GM06990 (cell line): ENCODE results near the gene CFAP251.

Experiments used
- DNase-seq: peaks from one replicate; pipeline ENCODE4 v3.0.0-alpha.2; 2011; ENCODE audit not compliant: insufficient read length; ENCODE audit errors: extremely low read depth
- H3K27me3 ChIP-seq: replicated peaks from 2 replicates; pipeline ENCODE4 v1.6.0; 2011; ENCODE audit warnings: low read length; ENCODE audit not compliant: control insufficient read depth, insufficient read depth
- H3K36me3 ChIP-seq: 2 replicates; pipeline ENCODE4 v1.5.1; 2011; ENCODE audit warnings: low read length; ENCODE audit not compliant: control insufficient read depth, insufficient read depth
- H3K4me3 ChIP-seq: replicated peaks from 2 replicates; pipeline ENCODE4 v1.5.1; 2011; ENCODE audit warnings: low read depth, mild to moderate bottlenecking, control low read depth, low read length
- TF ChIP-seq, protein P1 (sequence below): IDR thresholded peaks from 2 replicates; pipeline ENCODE4 v1.5.1; 2011; ENCODE audit warnings: low read length, control low read depth, mild to moderate bottlenecking, inconsistent platforms; ENCODE audit not compliant: insufficient read depth, poor library complexity, severe bottlenecking

Gene CFAP251

DNA sequence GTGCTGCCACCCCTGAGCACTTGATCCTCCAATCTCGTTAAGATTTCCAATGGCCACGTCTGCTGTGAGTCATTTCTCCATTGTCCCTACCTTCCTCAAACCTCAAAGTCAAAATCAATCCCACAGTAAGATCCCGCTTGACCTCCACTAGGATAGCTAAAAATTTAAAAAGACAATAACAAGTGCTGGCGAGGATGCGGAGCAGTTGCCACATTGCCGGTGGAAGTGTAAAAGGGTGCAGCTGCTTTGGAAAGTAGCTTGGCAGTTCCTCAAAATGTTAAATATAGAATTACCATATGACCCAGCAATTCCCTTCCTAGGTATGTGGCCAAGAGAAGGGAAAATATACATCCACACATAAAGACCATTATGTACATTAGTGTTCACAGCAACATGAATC is 93.8 kb downstream of the CFAP251 start:
- TF ChIP-seq, protein P1, sequence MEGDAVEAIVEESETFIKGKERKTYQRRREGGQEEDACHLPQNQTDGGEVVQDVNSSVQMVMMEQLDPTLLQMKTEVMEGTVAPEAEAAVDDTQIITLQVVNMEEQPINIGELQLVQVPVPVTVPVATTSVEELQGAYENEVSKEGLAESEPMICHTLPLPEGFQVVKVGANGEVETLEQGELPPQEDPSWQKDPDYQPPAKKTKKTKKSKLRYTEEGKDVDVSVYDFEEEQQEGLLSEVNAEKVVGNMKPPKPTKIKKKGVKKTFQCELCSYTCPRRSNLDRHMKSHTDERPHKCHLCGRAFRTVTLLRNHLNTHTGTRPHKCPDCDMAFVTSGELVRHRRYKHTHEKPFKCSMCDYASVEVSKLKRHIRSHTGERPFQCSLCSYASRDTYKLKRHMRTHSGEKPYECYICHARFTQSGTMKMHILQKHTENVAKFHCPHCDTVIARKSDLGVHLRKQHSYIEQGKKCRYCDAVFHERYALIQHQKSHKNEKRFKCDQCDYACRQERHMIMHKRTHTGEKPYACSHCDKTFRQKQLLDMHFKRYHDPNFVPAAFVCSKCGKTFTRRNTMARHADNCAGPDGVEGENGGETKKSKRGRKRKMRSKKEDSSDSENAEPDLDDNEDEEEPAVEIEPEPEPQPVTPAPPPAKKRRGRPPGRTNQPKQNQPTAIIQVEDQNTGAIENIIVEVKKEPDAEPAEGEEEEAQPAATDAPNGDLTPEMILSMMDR, result no peak
- DNase-seq, result no peak
- Histone ChIP-seq H3K36me3 (no peaks in the 10 kb centered on the region), H3K27me3 (no peaks in the 10 kb centered on the region), H3K4me3 (no peak overlapping the region)

DNA sequence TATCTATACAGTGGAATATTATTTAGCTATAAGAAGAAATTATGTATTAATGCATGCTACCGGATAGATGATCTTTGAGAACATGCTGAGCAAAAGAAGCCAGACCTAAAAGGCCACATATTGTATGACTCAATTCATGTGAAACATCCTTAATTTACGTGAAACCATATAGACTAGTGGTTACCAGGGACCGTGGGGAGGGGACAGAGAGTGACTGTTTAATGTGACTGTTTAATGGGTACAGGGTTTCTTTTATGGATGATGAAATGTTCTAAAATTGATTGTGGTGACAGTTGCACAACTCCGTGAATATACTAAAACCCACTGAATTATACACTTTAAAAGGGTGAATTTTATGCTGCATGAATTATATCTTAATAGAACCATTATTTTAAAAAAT is 94.7 kb downstream of the CFAP251 start:
- Histone ChIP-seq H3K36me3 (no peaks in the 10 kb centered on the region), H3K4me3 (no peak overlapping the region), H3K27me3 (no peaks in the 10 kb centered on the region)
- no peak for DNase-seq
- TF ChIP-seq, protein P1, result no peak

DNA sequence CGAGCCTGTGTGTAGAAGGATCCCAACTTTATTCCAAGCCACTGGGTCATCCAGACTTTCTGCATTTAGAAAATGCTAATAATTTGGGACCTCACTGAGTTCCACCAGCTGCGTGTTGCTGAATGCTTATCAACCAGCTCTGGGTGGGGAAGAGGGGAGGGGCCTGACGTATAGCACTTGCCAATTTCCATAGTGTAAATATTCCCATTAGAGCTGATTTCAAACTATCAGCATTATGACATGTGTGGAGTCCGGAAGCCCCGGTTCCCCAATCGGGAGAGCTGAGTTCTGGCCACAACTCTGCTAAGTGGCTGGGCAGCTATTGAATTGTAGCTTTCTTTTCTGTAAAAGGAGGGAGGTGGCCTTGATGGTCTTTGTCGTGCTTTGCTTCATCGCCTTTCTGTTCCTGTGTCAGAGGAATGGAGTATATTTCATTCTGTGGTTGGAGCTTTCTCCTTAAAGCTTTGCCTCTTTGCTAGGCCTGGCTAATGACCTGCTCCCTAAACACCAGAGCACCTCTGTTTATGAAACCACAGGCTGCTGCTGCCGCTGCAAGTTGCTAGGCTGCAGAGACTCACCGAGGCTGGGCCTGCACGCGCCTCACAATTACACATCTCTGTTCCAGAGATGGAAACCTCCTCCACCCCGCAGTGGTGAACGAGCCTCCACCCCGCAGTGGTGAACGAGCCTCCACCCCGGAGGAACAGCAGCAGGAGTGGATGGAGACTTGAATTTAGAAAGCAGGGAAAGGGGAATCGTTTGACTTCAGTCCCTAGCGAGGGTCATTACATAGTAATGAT is 95.6 kb downstream of the CFAP251 start:
- no peaks in the 10 kb centered on the region for H3K27me3 ChIP-seq
- H3K4me3 ChIP-seq, result no peak overlapping the region
- no peak for DNase-seq
- TF ChIP-seq, protein P1, result no peak
- H3K36me3 ChIP-seq, result no peaks in the 10 kb centered on the region

DNA sequence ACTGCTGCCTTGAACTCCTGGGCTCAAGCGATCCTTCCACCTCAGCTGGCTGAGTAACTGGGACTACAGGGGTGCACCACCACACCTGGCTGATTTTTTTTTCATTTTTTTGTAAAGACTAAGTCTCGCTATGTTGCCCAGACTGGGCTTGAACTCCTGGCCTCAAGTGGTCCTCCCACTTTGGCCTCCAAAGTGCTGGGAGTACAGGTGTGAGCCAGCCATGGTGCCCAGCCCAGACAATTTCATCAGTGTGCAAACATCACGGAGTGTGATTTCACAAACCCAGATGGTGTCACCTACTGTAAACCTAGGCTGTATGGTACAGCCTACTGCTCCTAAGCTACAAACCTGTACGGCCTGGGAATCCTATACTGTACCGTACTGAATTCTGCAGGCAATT is 96.4 kb downstream of the CFAP251 start:
- Histone ChIP-seq H3K36me3 (no peaks in the 10 kb centered on the region), H3K4me3 (no peak overlapping the region), H3K27me3 (no peaks in the 10 kb centered on the region)
- TF ChIP-seq, protein P1, result no peak
- DNase-seq, result no peak

DNA sequence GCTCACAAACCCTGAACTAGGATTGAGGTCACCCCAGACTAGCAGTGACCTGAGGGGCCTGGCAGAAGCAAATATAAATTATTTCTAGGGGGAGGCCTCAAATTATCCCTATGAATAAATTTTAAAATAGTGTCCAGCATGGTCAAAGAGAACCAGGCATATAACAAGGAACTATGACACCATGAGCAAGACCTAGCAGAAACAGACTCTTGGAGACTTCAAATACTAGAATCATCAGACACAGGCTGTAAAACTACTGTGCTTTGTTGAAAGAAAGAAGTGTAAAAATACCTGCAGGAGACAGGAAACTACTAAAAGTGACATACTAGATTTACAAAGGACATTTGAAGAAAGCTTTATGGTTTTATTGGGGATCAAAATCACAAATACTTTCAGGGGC is 100.1 kb downstream of the CFAP251 start:
- Histone ChIP-seq H3K4me3 (no peak overlapping the region), H3K36me3 (no peaks in the 10 kb centered on the region), H3K27me3 (no peaks in the 10 kb centered on the region; the same call in 1 of the 2 replicates)
- TF ChIP-seq, protein P1, result no peak
- no peak for DNase-seq
